SKM-1 treated with dmso at 0.1 percent for 144 hours (cell line): ENCODE measurements around the gene IL17RB.

Source experiments
- DNase-seq: peaks from one replicate; lab custom pipeline; 2025; ENCODE audit not compliant: unreplicated experiment; lab: John Stamatoyannopoulos, UW

The IL17RB gene

GRCh38 chr3:53860196-53860595 lies 13.8 kb downstream of the IL17RB start:
- DNase-seq, result no peak

DNA sequence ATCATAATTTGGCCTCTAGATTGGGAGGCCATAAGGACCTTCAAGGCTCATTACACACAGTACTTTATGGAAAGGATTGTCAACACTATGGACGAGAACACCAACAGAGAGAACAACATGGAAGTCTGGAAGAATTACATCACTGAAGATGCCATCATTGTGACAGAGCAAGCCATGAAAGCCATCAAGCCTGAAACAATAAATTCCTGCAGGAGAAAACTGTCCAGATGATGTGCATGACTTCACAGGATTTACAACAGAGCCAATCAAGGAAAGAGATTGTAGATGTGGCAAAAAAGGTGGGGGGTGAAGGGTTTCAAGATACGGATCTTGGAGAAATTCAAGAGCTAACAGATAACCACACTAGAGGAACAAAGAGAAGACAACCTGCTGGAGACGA lies 15.9 kb downstream of the IL17RB start:
- no peak for DNase-seq

- no peak for DNase-seq
Observed at GRCh38 chr3:53863145-53863544, 16.8 kb downstream of the IL17RB start.

GRCh38 chr3:53865732-53866499 lies 19.5 kb downstream of the IL17RB start:
- no peak for DNase-seq

DNA sequence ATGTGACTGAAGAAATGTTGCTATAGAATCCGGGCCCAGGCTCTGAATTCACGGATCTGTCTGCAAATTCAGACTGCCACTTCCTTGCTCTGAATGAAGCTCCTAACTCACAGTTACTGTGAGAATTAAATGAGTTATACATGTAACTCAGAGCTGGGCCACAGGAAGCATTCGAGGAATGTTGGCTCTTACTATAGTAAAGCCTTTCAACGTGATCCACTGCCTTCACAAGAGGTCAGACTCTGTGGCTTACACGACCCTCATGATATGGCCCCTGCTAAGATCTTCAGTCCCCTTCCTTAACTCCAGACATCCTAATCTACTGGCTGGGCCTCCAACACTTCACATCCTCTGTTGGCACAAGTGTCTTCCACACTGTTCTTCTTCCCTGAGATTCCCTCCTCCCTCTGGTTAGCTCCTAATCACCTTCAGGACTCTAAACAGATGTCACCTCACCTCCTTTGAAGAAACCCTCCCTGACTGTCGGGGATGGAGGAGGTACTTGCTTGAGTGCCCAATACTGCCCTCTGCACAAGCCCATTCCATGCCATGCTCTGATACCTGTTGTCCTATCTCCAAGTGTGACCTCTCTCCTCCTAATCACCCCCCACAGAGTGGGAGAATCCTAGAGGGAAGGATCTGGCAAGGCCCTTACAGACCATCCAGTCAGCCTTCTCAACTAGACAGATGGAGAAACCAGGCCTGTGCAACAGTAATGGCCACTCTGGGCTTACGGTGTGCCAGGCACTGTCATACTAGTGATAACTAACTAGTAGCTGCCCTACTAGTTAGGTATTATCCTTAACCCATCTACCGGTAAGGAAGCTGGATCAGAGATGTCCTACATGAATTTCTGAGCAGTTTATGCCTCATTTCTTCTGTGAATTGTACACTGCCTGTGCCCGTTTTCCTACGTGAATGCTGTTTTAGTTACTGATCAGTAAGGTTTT lies 34.3 kb downstream of the IL17RB start:
- DNase-seq, result no peak

DNA sequence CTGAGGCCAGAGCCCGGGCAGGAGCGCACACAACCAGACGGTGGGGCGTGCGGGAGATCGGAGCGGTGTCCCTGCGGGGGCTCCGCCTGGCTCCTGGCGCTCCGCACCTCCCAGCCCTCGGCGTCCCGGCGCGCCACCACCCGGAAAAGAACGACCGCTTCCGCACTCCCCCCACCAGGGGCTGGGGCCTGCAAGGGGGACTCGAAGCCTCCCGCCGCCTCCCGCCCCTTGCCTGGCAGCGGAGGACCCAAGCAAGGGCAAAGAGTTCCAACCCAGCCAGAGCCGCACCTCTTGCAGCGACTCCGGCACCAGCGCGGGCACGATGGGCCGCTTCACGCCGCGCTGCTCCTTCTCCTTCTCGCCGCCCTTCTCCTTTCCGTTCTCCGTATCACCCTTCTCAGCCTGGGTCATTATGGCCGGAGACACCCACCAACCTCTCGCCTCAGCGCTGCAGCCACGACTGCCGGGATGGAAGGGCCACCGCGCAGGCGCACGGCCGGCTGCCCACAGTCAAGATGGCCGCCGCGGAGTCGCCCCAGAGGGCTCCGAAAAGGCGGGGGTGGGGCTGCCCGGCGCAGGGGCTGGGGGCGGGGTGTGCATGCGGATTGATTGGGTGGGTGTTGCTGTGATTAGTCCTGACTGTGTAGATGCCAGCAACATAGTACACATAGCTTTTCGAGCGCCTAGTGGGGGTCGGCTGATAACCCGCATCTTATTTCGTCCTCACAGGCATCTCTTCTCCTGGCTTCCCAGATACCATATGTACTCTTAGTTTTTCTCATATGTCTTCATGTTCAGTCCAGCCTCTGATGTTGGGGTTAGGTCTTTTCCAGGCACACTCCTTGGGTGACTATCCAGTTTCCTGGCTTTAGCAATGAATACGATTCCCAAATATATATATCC lies 35.6 kb downstream of the IL17RB start, which contains the start of gene ACTR8:
Gene ACTR8 (minus strand): TSS at position 462 of the 903 bp plus-strand sequence. CDS start 51 bp downstream, at position 411.
- DNase-seq, result peak; percentile 75

DNA sequence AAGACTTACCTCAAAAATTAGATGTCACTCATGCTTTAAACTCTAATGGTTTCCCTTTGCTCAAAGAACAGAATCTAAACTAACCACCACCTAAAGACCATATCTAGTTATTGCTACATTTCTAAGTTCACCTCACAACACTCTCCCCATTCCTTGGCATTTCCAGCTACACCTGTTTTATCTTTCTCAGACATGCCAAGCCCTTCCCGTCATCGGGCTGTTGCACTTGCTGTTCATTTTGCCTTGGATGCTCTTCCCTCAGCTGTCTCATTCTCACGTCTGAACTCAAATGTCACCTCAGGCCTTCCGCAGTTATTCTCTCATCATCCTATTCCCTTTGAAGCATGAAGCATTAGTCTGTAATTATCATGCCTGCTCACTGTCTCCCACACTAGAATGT lies 36.6 kb downstream of the IL17RB start:
- DNase-seq, result no peak

- DNase-seq, result no peak
Observed at GRCh38 chr3:53884623-53885022, 38.3 kb downstream of the IL17RB start.

DNA sequence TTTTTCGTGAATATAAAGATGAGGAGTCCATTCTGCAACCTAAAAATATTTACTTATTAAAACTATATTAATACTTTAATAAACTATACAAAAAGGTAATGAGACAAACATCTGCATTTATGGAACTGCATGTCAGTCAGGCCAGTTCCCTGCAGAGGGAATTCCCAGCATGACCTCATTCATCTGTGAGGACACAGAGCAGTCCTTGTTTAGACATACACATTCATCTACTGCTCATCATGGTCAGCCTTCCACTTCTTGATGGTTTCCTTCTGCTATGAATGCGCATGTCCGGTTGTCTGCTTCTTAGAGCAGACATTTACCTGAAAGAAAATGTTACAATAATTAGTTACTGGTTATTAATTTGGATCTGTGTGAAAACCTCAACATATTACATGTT lies 38.9 kb downstream of the IL17RB start:
- DNase-seq, result no peak

- no peak for DNase-seq
Observed at GRCh38 chr3:53887446-53887845, 41.1 kb downstream of the IL17RB start.

- DNase-seq, result no peak
Observed at GRCh38 chr3:53888232-53888631, 41.9 kb downstream of the IL17RB start.

- DNase-seq, result no peak
Observed at GRCh38 chr3:53890726-53891475, 44.5 kb downstream of the IL17RB start.

GRCh38 chr3:53891497-53892285 lies 45.3 kb downstream of the IL17RB start, which contains the start of gene SELENOK:
SELENOK (minus strand) TSS chr3:53891859.
- peak; percentile 98 for DNase-seq

DNA sequence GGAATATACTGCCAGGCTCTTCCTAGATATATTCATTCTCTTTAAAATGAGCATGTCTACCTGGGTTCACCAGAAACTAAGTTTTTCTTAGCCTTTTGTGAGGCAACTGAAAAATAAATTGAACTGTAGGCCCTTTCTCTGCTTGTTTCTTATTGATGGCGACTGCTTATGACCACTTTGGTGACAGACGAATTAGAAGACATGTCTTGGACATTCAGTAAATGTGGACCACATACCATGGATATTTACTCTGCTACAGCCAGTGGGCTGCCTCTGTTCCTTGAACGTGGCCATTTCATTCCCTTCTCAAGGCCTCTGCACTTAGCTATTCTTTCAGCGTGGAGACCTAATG lies 45.9 kb downstream of the IL17RB start:
- no peak for DNase-seq

GRCh38 chr3:53899750-53900149 lies 53.4 kb downstream of the IL17RB start:
- no peak for DNase-seq

DNA sequence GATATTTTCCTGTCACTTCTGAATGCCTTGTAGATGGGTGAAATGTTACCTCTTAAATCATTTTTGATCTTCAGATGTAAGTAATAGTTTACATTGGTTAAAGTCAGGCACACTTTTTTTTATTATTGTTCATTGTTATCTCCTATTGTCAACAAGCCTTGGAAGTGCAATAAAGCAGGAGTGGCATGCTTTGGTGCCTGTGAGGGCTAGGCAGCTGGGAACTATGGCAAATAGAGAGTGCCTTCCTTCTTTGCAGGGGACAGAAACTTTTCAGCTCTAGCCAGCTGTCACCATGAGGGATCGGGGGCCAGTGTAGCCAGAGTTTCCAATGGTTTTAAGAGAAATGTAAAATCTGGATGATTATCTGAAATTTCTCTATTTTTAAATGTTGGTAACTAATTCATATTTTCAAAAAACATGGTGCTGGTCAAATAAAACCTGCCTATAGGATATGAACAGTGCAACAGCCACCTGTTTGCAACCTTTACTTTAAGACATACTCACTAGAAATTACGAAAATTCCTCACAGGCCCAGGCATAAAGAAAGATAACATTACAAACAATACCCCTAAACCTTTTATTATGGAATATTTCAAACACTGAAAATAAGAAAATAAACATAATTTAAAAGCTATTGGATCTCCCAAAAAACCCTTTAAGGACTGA lies 54.4 kb downstream of the IL17RB start:
- DNase-seq, result no peak

DNA sequence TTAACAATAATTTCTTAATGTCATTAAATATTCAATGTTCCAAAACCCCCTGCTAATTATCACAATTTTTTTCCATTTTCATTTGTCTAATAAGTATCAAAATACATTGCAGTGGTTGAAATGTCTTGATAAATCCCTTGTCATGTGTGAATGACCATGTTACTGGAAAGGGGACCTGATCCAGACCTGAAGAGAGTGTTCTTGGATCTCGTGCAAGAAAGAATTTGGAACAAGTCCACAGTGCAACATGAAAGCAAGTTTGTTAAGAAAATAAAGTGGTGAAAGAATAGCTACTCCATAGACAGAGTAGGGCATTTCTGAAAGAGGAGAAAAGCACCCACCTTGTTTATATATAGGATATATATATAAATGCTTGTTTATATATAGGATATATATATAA lies 55.7 kb downstream of the IL17RB start:
- DNase-seq, result no peak

DNA sequence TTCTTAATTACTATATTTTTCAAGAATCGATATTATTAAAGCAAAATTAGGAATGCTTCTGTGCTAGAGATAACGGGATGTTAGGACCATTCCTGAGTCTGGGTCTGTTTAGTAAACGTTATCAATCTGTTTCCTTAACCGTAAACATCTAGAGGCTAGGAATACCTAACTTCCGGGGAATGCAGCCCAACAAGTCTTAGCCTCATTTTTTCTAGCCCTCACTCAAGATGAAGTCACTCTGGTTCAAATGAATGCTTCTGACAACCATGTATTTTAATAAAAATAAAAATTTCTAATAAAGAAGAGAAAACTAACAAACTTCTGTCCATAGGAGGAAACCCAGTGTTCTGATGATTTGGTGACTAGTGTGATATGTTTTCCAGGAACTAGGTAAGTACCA lies 56.3 kb downstream of the IL17RB start:
- no peak for DNase-seq

DNA sequence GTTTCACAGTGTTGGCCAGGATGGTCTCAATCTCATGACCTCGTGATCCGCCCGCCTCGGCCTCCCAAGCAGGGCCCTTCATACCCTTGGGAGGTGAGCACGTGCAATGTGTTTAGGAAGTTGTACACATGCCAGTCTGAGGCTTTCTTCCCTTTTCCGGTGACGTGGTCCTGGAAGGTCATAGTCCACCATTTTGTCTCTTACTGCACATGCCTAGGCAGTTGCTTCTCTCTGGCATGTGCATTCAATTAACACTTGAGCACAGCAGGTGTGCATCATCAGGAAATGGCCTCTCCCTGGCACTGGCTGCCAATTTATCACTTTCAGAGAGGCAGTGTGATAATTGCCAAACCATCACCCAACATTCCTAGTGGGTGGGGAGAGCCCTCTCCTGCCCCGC lies 67.0 kb downstream of the IL17RB start:
- no peak for DNase-seq
